ENCODE results near the gene S100A6.

DNA sequence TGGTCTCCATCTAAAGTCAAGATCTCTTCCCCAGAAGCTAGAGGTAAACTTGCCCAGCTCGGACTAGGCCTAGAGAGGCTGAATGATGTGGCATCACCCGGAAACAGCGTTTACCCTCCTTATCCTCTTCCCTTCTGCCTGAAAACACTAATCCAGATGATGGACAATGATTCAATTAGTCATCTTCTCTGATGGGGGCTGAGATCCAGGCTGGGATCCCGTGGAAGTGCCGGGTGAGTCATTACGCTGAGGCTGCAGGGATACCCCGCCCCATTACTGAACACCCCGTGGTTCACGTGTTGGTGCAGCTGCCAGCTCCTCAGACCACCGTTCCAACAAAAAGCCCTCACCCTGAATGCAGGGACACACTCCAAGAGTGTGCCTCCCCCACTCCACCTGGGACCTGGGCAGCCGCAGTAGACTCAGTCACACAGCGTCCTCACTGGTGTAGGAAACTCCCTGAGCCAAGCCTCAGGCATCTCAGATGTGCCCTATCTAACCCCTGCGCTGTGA, 2.0 kb downstream of the S100A6 start:
- TF ChIP-seq, protein P1, sequence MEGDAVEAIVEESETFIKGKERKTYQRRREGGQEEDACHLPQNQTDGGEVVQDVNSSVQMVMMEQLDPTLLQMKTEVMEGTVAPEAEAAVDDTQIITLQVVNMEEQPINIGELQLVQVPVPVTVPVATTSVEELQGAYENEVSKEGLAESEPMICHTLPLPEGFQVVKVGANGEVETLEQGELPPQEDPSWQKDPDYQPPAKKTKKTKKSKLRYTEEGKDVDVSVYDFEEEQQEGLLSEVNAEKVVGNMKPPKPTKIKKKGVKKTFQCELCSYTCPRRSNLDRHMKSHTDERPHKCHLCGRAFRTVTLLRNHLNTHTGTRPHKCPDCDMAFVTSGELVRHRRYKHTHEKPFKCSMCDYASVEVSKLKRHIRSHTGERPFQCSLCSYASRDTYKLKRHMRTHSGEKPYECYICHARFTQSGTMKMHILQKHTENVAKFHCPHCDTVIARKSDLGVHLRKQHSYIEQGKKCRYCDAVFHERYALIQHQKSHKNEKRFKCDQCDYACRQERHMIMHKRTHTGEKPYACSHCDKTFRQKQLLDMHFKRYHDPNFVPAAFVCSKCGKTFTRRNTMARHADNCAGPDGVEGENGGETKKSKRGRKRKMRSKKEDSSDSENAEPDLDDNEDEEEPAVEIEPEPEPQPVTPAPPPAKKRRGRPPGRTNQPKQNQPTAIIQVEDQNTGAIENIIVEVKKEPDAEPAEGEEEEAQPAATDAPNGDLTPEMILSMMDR (IDR thresholded peaks at IDR 0.05): no peak
- TF ChIP-seq POLR2A (IDR thresholded peaks at IDR 0.05): no peak
